K562 treated with DMSO at 1 percent for 24 hours (cell line): Measurements from ENCODE around the gene PPP1R9A. TPM values are rescaled to one million over a fixed set of nuclear protein-coding genes. Genes with fewer than 3 reads are reported as not detected.

ENCODE experiments used
- total RNA-seq: library from RNA; unstranded; fragments of 300-600 nt; gene quantifications from 2 replicates; pipeline ENCODE4 v1.2.3, GENCODE V29; 2022; ENCODE audit warnings: low read depth; ENCODE audit not compliant: insufficient read depth

The PPP1R9A gene
- not detected in 2 replicates for total RNA-seq

GRCh38 chr7:94907026-94907810, at the start of gene PPP1R9A:
TSS of gene PPP1R9A (plus strand) at chr7:94907594. CDS start at chr7:94910114, 2,520 bp downstream.

GRCh38 chr7:95324431-95324830, 417.0 kb downstream of the PPP1R9A start, which contains the start of gene PON1:
TSS of gene PON1 (minus strand) at chr7:95324532. CDS start at chr7:95324475, 57 bp downstream.

